ENCODE measurements around the gene BRMS1.

BRMS1 gene

DNA sequence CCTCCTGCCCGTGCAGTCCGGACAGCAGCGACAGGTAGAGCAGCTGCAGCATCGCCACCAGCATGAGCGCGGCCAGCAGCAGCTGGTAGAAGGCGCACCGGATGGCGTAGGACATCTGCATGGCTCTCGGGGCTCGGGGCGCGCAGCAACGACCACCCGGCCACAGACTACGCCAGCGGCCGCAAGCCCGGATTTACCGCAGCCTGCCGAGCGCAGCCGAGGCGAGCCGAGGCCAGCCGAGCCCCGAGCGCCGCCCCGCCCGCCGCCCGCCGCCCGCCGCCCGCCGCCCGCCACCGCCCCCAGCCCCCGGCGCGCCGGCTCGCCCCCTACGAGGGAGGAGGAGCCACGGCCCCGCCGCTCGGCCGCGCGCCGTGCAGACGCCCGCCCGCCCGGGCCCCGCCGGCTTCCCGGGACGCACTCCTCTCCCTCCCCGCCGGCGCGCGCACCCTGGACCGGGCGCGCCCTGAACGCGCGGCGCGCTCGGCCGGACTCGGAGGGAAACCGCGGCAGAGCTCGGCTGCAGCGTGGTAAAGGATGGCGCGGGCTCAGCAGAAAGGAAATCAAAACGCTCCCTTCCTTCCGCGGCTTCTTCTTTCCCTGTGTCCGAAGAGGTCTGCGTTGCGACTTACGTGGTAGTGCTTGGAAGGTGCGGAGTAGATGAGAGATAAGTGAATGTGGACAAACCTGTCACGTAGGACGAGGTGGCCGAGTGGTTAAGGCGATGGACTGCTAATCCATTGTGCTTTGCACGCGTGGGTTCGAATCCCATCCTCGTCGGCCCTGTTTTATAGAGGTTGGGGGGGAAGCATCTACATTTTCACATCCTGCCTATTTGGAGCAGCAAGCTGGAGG, 2.7 kb upstream of the BRMS1 start, which contains the start of gene B4GAT1:
Gene B4GAT1, minus strand, starts transcription at position 205 of the 852 bp plus-strand sequence. Its CDS starts 84 bp downstream, at position 121.
- no peak for TF ChIP-seq ZNF274 (IDR thresholded peaks at IDR 0.05; ENCODE audit: low read depth, low read length)
- H3K4me3 ChIP-seq (ENCODE audit: low read length), result peak within 1 kb of the TSS; percentile 95

DNA sequence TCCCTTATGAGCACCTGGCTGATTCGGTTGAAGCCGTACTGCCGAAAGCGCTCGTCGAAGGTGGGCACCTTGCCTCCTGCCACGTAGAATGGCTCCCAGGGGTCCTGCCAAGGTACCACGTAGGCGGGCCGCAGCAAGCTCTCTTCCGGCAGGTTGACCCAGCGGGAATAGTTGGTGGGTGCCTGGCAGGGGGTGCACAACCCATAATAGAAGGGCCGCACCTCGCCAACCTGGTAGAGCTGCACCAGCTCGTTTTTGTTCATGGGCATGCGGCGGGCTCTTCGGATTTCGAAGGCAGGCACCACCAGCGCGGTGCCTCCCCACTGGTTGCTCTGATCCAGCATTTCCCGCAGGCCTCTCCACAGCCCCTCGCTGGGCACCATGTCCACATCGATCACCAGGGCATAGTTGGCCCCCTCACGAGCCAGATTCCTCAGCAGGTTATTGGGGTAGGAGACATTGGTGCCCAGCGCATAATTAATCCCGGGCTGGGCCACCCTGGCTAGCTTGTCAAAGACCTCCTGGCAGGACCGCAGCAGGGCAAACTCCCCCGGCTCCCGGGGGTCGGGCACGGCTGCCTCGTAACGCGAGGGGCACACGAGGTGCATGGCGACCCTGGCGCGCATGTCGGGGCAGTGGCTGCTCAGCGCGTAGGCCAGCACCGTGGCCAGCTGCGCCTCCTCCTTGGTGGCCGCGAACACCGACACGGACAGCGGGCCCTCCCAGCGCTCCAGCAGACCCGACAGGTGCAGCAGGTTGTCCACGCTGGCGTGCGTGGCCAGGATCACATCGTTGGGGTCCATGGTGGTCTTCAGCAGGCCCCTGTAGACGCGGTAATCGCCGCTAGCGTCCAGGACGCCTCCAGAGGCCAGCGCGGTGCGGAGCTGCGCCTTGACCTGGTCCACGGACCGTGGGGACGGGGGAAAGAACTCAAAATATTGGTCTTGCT, 1.8 kb upstream of the BRMS1 start:
- TF ChIP-seq ZNF274 (IDR thresholded peaks at IDR 0.05; ENCODE audit: low read depth, low read length), result no peak
- peak overlapping the region; percentile 95 for H3K4me3 ChIP-seq (ENCODE audit: low read length)

DNA sequence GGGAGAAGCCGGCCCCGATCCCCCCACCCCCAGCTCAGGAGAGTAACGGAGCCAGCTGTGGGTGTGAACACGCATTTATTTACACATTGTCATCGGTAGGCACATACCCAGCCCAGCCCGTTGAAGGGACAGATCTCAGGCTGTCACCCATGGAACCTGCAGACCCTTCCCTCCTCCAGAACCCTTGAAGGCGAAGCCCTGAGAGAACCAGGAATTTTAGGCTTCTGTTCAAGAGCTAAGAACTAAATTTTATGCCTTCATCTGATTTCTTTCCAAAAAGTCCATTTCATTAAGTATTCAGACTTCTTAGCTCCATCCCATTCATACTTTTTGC, 379 bp upstream of the BRMS1 start:
- no peak for TF ChIP-seq ZNF274 (IDR thresholded peaks at IDR 0.05; ENCODE audit: low read depth, low read length)
- H3K4me3 ChIP-seq (ENCODE audit: low read length), result peak overlapping the region; percentile 37; the same call in 1 of the 2 replicates

DNA sequence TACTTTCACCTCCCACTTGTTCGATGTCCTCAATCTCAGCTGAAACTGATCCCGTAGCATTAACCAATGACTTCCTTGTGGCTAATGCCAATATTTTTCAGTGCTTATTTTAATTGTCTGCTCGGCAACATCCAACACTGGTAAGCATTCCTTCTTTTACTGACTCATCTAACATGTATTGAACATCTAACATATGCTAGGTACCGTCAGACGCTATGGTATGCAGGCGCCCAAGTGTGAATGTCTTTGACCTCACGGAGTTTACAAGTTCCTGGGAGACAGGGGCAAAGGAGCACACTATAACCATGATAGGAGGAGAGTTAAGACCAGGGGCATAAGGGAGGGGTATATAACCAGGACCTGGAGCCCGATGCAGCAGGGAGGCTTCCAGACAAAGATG, 1.7 kb downstream of the BRMS1 start:
- TF ChIP-seq ZNF274 (IDR thresholded peaks at IDR 0.05; ENCODE audit: low read depth, low read length), result no peak

DNA sequence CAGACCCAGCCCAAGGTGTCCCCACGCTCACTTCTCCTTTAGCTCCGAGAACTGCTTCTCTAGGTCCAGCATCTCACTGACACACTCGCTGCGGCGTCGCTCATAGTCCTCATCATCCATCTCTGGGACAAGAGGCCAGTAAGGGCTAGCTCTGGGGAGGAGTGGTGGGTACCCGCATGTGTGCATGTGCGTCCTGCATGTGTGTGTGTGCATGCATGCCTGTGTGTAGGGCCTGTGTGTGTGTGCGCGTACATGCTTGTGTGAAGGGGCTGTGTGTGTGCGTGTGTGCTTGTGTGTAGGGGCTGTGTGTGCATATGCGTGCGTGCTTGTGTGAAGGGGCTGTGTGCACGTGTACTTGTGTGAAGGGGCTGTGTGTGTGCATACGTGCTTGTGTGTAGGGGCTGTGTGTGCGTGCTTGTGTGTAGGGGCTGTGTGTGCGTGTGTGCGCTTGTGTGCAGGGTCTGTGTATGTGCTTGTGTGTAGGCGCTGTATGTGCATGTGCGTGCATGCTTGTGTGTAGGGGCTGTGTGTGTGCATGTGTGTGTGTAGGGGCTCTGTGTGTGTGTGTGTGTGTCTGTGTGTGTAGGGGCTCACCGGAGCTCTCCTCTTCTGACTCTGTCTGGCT, 3.3 kb downstream of the BRMS1 start:
- no peak for TF ChIP-seq ZNF274 (IDR thresholded peaks at IDR 0.05; ENCODE audit: low read depth, low read length)
- no peak overlapping the region for H3K4me3 ChIP-seq (ENCODE audit: low read length)

More for the DNA sequence above, 1.7 kb downstream of the BRMS1 start:
- no peak overlapping the region for H3K4me3 ChIP-seq (ENCODE audit: low read length)

DNA sequence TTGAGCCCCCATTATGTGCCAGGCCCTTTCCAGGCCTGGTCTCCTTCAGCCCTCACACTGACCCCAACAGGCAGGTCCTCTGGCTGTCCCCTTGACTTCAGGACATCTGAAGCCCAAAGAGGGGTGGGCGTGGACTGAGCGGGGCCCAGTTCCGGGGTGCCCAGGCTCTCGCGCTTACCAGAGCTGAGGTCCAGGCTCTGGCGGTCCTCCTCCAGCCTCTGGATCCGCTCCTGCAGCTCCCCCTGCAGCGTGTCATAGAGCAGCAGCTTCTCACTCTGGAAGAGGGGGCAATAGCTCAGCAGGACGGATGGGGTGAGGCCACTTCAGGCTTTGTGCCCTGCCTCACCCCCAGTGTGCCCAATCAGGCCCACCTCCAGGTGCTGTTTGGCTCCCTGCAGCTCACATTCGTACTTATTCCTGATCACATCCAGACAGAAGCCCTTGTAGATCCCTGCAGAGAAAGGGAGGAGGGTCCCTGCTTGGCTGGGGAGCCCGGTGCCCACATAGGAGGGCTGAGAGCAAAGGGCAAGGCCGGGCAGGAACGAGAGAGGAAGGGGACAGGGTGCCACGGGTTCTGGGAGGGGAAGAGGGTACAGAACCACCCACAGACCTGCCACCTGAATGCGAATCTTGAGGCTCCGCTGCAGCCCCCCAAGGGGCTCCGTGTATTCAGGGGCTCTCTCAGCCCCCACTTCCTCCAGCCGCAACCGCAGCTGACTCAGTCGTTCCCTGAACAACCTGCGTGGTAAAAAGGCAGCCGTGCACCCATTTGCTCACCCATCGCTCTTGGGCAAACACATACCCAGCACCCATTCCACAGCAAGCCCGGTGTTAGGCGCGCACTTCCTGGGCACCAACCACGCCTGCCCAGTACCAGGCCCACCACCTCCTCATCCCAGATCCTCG, 4.1 kb downstream of the BRMS1 start:
- TF ChIP-seq ZNF274 (IDR thresholded peaks at IDR 0.05; ENCODE audit: low read depth, low read length), result no peak

DNA sequence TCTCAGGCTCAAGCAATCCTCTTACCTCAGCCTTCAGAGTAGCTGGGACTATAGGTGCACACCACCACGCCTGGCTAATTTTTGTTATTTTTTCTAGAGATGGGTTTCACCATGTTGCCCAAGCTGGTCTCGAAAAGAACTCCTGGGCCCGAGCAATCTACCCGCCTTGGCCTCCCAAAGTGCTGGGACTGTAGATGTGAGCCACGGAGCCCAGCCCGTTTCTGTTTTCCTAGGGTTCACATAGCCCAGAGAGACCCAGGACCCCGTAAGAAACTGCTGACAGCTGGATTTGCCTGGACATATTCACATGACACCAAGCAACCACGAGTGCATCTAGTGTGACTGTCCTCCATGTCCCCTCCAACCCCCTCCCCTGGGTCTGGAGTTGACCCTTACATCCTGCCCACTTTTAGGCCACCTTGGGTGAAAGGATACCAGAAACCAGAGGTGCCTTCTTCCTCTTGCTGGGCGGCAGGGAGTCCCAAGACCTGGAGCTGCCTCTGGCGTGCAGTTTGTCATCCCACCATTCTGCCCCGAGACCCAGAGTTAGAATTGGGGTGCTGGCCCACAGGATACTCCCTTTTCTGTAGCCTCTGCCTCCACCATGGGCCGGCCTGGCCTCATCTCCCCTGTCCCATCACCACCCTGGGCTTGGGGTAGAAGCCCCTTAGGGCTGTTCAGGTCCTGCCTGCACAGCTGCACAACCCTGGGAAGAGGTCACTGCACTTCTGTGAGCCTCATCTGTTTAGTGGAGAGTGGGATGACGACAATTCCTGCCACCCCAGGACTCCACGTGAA, 5.0 kb downstream of the BRMS1 start:
- no peak overlapping the region for H3K4me3 ChIP-seq (ENCODE audit: low read length)
- TF ChIP-seq ZNF274 (IDR thresholded peaks at IDR 0.05; ENCODE audit: low read depth, low read length), result no peak

More for the DNA sequence above, 4.1 kb downstream of the BRMS1 start:
- no peak overlapping the region for H3K4me3 ChIP-seq (ENCODE audit: low read length)

DNA sequence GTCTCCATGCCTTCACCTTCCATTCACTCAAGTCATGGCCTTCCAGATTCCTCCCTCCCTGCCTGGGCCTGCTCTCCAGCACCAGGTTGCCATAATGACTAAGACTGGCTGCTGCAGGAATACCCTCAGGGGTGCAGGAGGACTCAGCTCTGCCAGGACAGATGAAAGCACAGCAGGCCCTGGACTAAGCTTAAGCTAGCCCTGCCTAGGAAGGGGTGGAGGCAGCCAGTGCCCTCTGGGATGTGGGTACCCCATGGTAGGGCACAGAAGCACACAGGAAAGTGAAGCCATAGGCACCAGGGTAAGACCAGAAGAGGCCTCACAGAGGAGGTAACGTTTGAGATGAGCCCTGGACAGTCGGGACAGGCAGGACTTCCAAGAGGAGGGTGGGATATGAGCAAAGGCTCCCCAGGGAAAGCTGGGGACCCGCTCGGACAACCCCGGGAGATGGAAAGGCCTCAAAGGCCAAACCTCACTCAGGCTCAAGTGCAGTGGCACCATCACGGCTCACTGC, 5.7 kb downstream of the BRMS1 start:
- H3K4me3 ChIP-seq (ENCODE audit: low read length), result no peak overlapping the region
- TF ChIP-seq ZNF274 (IDR thresholded peaks at IDR 0.05; ENCODE audit: low read depth, low read length), result no peak

DNA sequence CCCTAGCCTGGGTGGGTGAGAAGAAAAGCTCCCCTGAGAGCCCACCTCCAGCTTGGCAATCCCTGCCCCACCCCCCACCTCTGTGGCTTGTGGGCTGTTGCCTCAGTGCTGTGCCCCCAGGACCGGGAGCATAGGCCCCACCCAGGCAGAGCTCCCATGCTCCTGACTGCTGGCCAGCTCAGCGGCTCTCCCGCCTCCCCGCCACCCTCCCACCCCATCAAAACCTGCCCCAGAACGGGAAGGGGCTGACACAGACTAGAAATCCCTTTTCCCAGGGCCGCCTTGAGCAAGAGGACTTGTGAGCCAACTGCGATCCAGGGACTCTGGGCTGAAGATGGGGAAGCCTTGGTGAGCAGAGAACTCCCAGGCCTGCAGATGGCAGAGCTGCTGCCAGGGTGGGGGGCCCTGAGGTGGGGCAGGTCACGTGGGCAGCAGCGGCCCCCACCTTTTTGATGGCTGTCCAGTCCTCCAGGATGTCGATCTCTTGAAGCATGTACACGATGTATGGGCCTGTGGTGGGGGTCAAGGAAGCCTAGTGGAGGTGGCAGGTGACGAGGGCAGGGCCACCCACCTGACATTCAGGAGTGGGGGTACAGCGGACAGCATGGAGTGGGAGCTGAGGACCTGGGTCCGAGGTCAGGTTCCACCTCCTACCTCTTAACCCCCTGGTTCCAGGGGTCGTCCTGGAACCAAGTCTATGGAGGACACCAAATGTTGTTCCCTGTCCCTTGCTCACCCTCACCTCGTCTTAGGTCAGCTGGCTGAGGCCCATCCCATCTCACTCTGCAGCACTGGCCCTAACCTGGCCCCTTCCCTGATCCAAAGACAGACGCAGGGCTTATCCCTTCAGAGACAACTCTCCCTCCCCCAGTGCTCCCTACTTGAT, 6.4 kb downstream of the BRMS1 start:
- H3K4me3 ChIP-seq (ENCODE audit: low read length), result no peak overlapping the region
- no peak for TF ChIP-seq ZNF274 (IDR thresholded peaks at IDR 0.05; ENCODE audit: low read depth, low read length)

DNA sequence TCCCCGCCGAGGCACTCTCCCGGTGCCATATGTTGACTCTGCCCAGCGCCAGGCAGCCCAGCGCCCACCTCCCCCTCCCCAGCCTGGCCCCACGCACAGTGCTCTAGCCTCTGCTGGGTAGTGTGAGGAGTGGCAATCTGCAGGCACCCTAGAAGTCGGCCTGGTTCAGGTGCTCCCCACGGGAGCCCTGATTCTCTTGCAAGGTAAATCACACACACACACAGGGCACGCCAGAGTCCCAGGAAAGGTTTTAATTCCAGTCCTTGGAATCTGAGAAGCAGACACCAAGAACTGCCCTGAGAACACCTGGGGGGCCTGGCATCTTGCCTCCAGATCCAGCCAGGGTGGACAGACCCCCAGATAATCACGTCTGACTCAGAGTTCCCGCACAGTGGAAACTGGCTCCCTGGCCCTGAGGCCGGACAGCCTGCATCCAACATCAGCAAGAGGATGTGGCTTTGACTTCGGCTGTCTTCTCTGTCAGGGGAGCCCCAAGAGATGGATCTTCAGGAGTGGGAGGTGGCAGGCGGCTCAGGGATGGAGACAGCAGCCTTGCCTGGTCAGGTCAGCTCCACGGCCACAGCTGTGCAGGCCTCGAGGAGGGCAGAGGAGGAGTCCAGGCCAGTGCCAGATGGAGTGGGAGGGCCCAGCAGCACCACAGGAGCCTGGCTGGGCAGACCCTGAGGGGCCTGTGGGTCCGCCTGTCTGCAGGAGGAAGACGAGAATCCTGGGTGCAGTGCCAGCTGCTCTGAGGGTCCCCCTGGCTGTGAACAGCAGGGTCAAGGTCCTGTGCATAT, 7.6 kb downstream of the BRMS1 start:
- no peak for TF ChIP-seq ZNF274 (IDR thresholded peaks at IDR 0.05; ENCODE audit: low read depth, low read length)
- no peak overlapping the region for H3K4me3 ChIP-seq (ENCODE audit: low read length)
